ENCODE data around the gene HPSE2.

GRCh38 chr10:99234791-99235657 lies 628 bp downstream of the HPSE2 start:
- TF ChIP-seq CTCF (IDR thresholded peaks at IDR 0.05 in 2 of 3, conservative IDR thresholded peaks at IDR 0.05 in 1 of 3; ENCODE audit: borderline replicate concordance in 1 of 3, insufficient read depth in 1 of 3, low read depth in 2 of 3, low read length in 2 of 3) (no peak), EZH2 (IDR thresholded peaks at IDR 0.05) (no peak), YY1 (IDR thresholded peaks at IDR 0.05; ENCODE audit: extremely low read depth, insufficient replicate concordance, low read depth, low read length) (no peak), POLR2A (IDR thresholded peaks at IDR 0.05; ENCODE audit: borderline replicate concordance, extremely low read depth, insufficient read depth, insufficient read length) (no peak), CEBPB (IDR thresholded peaks at IDR 0.05; ENCODE audit: low read depth) (no peak)
- TF ChIP-seq, protein P1, sequence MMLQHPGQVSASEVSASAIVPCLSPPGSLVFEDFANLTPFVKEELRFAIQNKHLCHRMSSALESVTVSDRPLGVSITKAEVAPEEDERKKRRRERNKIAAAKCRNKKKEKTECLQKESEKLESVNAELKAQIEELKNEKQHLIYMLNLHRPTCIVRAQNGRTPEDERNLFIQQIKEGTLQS (IDR thresholded peaks at IDR 0.05) = no peak
- TF ChIP-seq, protein P2, sequence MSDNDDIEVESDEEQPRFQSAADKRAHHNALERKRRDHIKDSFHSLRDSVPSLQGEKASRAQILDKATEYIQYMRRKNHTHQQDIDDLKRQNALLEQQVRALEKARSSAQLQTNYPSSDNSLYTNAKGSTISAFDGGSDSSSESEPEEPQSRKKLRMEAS (IDR thresholded peaks at IDR 0.05) = no peak

Data from HCT116 (cell line).